Fibroblast of skin of abdomen (primary cell): ENCODE measurements around the gene TIMM21. TPM values are rescaled to one million over a fixed set of nuclear protein-coding genes. Genes with fewer than 3 reads are reported as not detected.
A peak's percentile ranks its signal among the peaks of the same experiment; 100 is the strongest.

ENCODE experiments used
- DNase-seq: peaks from one replicate; pipeline ENCODE4 v3.0.0-alpha.2; 2013
- polyA plus RNA-seq, 2 experiments: library from polyadenylated mRNA; unstranded; fragments of 120-200 nt; gene quantifications; one replicate each; pipeline ENCODE4 v1.2.1, GENCODE V29; 2013; ENCODE audit not compliant: insufficient read length in 2 of 2

The TIMM21 gene, protein sequence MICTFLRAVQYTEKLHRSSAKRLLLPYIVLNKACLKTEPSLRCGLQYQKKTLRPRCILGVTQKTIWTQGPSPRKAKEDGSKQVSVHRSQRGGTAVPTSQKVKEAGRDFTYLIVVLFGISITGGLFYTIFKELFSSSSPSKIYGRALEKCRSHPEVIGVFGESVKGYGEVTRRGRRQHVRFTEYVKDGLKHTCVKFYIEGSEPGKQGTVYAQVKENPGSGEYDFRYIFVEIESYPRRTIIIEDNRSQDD
- polyA plus RNA-seq (2013, experiment 1 of 2; ENCODE audit: insufficient read length), result 40.8 TPM
- 42.3 TPM for polyA plus RNA-seq (2013, experiment 2 of 2; ENCODE audit: insufficient read length)

DNA sequence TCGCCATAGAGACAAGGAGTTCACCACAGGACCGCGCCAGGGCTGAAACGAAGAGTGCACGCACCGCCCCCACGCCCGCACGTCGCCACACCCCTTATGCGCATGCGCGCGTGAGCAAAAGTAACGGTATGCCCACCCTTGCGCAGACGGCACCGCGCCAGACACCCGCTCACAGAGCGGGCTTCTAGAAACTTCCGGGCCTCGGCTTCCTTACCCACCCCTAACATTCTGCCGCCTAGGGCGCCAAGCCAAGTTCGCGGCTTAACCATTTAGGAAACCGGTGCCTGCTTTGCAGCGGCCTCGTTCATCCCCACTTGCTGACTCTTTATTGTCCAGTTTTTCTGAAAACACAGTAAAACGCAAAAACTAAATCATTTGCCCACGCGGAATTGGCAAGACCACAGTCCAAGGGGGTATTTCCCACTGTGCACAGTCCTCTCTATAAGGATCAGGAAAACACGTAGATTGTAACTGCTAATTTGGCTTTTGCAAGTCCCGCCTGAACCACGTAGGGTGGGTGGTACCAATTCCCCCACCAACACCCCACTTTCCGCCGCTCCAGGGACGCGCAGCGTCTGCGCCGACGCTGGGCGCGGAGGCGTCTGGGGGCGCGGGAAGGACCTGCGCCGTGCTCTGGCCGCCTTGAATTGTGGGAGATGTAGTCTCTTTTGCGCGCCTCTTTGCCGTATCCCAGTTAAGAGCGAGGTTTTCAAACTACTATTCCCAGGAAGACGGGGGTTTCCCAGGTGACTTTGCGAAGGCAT is at the start of gene TIMM21, which contains the start of gene FBXO15:
Gene TIMM21 (plus strand): TSS at position 745 of the 764 bp plus-strand sequence. CDS start 286 bp downstream, outside the sequence.
Gene FBXO15 (minus strand): TSS at position 56 of the 764 bp plus-strand sequence. CDS start 49 bp downstream, at position 7.
- DNase-seq, result peak; percentile 97

DNA sequence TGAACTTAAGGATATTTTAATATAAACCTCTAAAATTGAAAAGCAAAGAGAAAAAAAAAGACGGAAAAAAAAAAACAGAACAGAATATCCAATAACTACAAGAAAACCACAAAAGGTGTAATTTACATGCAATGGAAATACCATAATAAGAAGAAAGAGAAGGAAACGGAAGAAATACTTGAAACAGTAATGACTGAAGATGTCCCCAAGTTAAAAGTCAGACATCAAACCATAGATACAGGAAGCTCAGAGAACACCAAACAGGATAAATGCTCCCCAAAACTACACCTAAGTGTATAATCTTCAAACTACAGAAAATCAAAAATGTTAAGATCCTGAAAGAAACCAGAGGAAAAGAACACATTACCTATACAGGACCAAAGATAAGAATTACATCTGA is 39.9 kb upstream of the TIMM21 start:
- DNase-seq, result no peak

DNA sequence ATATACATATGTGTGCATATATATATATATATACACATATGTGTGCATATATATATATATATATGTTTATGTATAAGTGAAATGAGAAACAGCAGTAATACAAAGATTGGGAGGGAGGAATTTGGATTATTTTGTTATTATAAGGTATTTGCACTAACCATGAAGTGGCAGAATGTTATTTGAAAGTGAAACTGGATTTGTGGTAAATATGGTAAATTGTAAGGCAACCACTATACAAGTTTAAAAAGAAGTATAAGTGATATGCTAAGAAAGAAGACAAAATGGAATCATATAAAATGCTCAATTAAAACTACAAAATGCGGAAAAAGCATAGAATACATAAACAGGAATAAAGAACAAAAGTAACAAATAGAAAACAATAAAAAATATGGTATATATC is 38.2 kb upstream of the TIMM21 start:
- no peak for DNase-seq

DNA sequence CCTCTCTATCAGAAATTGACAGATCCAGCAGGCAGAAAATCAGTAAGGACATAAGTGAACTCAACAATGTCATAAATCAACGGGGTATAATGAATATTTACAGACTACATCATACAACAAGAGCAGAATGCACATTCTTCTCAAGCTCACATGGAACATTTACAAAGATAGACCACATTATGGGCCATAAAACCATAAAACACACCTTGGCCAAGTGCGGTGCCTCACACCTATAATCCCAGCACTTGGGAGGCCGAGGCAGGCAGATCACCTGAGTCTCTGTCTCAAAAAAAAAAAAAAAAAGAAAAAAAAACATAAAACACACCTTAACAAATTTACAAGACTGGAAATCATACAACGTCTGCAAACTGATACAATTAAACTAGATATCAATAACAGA is 37.3 kb upstream of the TIMM21 start:
- no peak for DNase-seq

DNA sequence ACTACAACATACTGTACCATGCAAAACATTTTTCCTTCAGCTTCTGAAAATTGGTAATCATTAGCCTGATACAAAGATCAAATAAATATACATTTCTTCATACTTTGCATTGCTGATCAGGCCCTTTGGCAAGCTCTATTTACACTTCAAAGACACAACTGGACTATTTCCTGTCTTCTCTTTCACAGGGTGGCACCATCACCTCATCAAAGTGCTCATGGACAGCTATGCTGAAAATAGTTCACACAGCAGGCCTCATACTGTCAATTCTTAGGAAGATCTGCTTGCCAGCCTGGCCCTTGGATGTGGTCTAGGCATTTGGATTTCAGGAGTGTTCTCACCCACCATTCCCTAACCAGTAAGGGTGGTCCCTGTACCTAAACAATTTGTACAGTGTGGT is 34.6 kb upstream of the TIMM21 start:
- DNase-seq, result no peak

DNA sequence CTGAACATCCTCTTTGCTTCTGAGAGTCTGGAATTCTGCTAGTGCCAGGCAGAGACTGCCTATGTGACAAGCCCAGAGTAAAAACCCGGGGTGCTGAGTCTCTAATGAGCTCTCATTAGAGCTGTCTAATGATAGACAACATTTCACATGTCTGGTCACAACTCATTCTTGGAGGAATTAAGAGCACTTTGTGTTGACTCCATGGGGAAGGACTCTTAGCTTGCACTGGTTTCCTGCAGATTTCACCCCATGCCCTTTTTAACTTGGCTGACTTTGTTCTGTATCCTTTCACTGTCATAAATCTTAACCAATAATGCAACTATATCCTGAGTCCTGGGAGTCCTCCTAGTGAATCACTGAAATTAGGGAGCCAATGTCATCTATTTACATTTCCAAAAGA is 34.2 kb upstream of the TIMM21 start:
- peak; percentile 8 for DNase-seq

DNA sequence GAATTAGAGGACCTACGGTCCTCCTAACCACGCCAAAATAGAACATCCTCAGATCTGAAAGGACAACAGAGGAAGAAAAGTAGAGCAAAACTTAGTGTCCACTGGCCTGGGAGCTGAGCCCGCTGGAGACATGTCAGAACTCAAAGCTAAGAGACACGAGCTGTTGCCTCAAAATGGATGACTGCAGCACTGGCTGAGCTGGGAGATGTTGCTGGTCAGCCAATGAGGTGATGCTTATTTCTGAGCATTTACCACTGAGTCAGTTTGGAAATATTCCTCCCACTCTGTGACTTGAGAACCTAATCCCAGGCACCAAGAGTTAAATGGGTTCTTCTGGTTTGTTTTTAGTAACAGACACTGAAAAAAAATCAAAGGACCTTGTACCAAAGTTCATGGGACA is 33.3 kb upstream of the TIMM21 start:
- peak; percentile 55 for DNase-seq

DNA sequence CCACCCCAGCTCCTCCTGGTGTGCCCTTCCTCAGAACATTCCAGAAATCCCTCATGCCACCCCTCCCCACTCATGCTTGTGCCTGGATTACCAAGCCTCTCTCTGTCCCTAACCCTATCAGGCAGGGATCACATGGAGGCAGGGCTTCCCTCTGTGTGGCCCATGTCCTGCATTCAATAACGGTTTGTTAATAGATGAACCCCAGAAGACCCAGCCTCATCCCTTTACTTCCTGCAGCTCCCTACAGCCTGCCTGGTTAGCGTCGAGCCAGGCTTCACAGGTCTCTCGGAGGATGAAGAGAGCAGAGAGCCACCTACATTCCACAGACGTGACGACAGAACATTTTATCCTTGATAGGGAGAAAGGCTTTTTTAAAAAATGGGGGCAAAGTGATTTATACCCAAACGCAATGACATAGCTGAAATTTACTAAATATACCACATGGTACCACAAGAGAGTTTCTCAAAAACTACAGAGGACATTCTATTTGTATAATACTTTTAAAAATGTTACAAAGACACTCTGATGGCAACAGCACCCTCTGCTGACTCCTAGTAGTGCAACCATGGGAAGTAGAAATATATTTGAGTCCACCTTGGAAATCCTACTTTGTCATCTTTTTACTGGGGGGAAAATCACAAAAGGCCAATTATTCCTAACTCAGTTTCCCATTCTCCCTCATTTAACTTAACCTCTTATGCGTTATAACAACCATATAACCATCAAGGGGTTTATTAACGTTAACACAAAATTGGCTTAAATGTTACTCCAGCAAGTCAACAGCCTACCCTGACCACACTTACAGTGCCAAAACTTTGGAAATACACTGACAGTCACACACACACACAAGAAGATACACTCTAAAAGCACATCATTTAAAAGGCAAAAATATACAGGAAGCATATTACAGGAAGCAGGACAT is 31.4 kb upstream of the TIMM21 start:
- DNase-seq, result peak; percentile 44

DNA sequence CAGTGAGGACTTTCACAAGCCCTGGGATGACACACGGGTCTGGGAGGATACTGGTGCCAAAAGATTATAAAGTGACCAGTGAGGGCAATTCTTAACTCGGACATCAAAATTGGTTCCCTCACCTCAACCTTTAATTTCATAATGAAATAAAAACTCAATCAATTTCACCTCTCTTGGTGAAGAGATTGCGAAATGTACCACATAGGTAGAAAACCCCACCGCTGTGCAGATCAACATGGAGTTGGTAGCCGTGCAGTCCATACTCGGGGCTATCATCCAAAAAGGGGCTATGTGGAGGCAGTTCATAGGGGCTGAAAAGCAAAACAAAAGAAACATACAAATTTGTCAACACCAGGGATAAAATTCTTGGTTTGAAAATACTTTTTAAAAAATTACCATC is 25.1 kb upstream of the TIMM21 start:
- no peak for DNase-seq

DNA sequence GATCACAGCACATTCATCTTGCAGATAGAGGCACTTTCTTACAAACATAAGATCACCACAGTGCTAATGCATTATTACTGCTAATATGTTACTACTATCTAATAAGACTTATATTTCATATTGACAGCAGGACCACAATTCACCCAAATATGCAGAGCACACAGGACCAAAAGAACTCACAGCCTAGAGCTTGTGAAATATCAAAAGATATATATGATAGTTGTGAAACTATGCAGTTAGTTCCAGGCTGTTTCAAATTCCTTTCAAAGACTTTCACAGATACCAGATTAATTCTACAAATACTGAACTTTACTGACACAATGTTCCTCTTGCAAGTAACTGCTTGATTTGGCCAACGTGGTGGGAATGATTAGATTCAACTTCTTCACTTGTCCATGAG is 23.7 kb upstream of the TIMM21 start:
- DNase-seq, result no peak

DNA sequence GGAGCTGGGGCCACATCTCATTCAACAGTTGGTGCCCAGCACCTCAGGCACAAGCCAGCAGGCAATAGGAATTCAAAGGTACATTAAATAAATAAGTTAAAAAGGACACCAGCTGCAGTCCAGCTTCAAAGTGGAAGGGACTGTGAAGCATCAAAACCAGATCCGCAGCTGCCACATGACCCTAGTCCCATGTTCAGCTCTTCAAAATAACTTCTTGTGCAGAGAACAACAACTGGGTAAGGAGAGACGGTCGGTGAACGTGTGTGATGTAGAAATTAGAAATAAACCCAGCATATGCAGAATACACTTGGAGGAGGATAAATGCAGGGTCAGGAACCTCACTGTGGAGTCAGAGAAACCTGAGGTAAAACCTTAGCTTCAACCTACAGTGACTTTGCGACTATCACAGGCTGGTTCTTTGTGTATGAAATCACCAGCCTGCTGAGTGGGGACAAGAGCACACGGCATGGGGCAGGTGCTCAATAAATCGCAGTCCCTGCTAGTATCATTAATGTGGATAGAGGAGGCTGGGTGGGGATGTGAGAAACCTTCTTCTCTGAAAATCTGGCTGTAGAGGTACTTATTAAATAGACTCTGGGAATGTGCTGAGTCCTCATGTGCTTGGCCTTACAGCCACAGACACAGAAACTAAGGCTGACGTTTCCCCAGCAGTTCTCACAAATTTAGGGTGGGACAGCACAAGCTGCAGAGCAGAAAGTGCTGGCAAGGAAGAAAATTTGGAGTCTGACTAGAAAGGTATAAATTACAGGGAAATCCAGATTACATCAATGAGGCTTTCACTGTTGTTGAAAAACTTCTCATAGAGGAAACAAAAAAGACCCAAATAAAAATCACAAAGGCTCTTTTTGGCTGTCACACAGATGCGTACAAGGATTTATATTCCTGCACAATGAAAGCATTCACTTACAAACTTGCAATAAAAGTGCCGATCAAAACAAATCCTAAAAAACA is 21.4 kb upstream of the TIMM21 start:
- DNase-seq, result no peak

DNA sequence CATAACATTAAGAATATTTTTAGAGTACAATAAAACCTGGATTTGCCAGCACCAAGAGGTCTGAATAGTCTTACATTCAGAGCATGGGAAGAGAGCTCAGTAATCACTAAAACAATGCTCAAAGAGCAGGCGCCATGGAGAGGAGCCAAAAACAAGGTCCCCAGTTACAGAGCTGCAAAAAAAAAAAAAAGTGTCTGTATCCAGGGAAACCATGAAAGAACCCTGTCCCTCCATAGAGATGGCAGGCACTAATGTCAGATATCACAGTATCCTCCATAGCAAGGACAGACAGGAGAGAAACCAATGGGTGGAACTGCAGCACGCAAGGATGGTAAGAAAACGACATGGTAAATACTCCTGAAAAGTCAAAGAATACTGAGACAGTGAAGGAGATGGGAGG is 20.2 kb upstream of the TIMM21 start:
- DNase-seq, result no peak

DNA sequence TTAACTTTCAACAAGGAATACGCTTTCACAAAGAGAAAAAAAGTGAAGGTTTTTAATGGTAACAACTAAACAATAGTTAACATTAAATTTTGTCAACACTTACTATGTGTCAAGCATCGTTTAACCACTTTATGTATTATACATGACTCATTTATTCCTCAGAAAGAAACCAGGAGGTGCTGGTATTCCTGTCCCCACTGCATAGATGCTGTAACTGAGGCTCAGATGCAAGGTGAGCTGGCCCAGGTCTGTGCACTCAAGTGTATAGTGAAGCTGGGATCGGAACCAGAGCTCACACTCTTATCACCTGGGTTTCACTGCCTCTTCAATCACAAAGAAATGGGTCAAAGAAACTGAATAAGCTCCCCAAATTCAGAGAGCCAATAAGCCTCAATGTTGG is 17.2 kb upstream of the TIMM21 start:
- no peak for DNase-seq

DNA sequence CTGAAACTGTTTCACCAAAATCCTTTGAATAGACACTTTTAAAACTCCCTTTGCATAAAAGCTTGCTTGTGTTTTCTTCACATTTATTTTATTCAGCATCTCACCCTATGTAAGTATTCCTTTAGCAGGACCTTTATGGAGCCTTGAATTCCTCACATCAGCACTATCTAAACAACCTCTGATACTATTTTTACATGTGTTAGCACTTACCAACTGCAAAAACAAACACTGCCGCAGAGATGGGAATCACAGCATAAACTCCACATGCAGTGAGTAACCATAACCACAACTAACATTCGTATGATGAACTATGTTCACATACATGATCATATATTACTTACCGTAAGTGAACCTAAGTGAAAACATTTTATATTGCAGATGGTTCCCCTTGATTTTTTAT is 16.1 kb upstream of the TIMM21 start:
- DNase-seq, result no peak

DNA sequence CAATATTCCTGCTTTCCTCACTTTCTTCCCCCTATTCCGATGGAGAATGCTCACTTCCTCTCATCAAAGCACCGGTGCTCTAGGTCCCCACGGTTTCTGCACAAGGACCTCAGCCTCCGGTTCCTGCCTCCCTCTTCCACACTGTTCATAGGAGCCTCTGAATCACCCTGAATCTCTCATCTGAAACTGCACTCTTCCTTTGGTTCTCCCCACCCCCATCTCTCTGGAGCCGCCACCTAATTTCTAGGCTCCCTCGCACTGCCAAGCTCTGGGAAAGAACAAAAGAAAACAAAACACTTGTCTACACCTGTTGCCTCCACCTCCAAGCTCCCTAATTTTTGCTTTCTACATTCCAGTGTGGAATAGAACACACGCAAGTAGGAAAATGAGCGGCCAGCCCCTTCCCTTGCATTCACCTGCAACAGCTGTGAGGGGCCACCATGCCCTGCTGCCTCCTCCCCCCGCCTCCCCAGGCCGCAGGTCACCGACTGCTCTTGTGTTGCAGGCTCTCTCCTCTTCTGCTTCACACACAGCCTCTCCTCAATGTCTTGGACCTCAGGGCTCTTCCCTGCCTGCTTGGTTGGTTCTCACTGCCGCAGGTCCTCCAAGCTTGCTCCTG is 10.3 kb upstream of the TIMM21 start:
- DNase-seq, result no peak

DNA sequence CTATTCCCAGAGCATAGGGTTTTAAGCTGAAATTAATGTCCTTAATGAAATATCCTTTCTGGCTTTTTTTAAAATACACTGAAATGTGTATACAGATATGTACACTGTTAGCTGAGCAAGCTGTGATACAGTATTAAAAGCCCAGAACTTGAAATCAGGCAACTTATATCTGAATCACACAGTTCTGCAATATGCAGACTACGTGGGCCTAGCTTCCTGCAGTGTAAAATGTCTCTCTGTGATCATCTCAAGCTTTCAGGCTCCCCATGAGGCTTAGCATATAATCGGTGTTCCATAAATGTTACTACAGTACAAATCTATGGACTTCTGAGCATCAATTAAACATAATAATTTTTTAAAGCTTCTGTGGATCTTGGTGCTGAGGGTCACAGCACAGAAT is 8.9 kb upstream of the TIMM21 start:
- no peak for DNase-seq

DNA sequence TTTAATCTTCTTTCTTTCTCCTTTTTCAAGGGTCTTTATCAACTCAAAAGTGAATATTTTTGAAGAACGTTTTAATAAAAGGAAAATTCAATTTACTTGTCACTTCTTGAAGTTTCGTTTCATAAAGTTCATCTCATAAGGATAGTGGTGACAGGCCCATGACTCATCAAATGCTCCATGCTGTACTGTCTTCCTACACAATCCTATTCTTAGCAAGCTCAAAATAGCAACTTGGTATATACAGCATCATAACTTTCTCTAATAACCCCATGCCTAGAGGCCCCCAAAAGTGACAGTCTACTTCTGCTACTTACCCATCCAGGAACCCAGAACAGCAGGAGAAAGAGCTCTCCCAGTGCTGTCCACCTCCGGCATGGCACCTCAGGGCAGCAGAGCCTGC is 8.4 kb upstream of the TIMM21 start:
- peak; percentile 52 for DNase-seq

DNA sequence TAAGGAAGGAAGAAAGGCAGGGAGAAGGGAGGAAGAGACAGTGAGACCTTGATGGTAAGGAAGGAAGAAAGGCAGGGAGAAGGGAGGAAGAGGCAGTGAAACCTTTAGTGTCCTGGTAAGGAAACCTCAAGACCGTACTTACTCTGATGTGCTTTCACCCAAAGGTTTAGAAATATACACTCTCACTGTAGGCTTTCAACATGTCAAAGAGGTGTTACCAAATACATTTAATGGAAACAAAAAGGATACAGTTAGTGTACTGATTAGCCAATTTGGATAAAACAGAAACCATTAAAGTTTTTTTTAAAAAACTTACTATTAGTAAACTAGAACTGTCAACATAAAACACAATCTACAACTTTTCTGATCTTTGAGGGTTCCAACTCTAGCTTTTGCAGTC is 7.7 kb upstream of the TIMM21 start:
- no peak for DNase-seq

DNA sequence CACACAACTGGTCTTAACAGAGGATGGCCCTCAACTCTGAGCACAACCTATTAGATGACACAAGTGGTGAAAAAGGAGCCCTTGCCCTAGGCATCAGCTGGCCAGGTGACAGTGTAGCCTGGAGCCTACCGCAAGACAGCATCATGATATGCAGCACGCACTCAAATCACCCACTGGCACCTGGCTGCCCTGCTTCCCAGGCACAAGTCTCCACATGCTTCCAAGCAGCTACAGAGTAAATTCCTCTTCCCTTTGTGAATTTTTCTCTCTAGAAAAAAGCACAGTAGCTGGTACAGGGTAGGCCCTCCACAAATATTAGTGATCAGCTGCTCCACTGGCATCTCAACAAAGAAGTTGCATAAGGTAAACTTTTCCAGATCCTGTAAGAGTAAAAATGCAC is 6.7 kb upstream of the TIMM21 start:
- no peak for DNase-seq

DNA sequence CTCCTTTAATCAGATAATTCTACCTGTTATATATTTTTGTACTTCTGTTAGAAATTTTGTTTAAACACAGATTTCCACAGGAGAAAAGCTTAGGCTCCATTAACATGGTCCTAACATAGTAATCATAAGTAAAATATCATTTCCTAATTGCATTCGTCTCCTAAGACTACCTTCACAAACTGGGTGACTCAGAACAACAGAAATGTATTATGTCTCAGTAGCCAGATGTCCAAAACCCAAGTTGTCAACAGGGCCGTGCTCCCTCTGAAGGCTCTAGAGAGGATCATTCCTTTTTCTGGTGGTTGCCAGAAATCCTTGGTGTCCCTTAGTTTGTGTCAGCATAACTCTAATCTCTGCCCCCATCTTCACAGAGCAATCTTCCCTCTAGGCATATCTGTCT is 6.1 kb upstream of the TIMM21 start:
- peak; percentile 18 for DNase-seq

DNA sequence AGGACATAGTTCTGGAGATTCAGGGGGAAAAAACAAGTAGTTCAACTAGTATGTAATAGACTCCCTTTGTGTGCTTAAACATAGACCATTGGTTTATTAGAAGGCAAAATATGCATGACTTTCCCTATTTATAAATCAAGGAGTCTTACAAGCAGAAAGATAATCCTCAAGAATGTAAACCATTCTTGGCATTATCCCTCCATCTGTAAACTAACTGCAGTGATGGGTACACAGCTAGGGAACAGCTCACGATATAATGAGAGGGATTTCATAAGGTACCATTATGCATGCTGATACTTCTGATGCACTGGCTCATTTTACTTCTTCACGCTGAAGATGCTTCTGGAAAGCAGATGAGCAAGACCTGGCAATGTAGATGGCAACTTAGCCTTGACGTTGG is 1.6 kb upstream of the TIMM21 start:
- peak; percentile 75 for DNase-seq

DNA sequence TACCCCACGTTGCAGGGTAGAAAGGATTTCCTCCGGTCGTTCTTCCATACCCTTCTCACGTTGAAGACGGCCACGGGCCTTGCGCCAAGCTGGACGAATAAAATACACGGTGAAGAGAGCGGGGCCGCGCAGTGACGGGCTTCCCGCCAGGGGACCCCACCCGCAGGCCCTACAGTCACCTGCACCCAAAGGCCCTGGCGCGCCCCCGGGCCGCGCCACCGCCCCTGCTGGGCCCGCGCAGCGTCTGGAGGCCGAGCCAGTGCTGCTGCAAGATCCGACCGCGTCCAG is 888 bp upstream of the TIMM21 start:
- no peak for DNase-seq
